Measurements from ENCODE around the gene BZW1. TPM values are rescaled to one million over a fixed set of nuclear protein-coding genes. Genes with fewer than 3 reads are reported as not detected.

Gene BZW1
- total RNA-seq, 1 experiment from 2014 or later = 322 TPM

DNA sequence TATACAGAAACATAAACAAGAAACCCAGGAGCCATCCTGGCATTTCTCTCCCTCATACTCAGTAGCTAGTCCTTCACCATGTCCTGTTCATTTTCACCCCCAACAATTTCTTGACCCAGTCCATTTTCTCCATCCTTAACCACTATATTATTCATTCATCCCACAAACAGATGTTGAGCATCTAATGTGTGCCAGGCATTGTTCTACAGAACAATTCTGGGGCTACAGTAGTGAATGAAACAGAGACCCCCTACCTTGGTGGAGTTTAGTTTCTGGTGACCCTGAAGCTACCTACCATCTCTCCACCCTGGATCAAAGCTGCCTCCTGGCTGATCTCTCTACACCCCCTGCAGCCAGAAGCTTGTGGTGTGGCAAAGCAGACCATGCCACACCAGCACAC, 27.5 kb upstream of the BZW1 start:
- Mint-ChIP-seq H3K4me1 (ENCODE audit: low read depth, unreplicated experiment) (no peaks in the 10 kb centered on the region), H3K9me3 (ENCODE audit: unreplicated experiment) (no peaks in the 10 kb centered on the region), H3K4me3 (ENCODE audit: unreplicated experiment) (no peak overlapping the region), H3K27ac (ENCODE audit: unreplicated experiment) (no peak overlapping the region), H3K36me3 (ENCODE audit: insufficient read depth, unreplicated experiment) (no peaks in the 10 kb centered on the region), H3K27me3 (ENCODE audit: insufficient read depth, unreplicated experiment) (no peaks in the 10 kb centered on the region)
- Histone ChIP-seq H3K4me1 (peaks cover 13% of the 10 kb centered on the region), H3K4me3 (ENCODE audit: low read depth, low read length) (no peak overlapping the region), H3K9me3 (no peaks in the 10 kb centered on the region), H3K27me3 (replicated peaks; ENCODE audit: control insufficient read depth, insufficient read depth, low read length) (no peaks in the 10 kb centered on the region), H3K36me3 (ENCODE audit: control insufficient read depth, insufficient read depth, low read length) (no peaks in the 10 kb centered on the region)
- TF ChIP-seq, protein P1, sequence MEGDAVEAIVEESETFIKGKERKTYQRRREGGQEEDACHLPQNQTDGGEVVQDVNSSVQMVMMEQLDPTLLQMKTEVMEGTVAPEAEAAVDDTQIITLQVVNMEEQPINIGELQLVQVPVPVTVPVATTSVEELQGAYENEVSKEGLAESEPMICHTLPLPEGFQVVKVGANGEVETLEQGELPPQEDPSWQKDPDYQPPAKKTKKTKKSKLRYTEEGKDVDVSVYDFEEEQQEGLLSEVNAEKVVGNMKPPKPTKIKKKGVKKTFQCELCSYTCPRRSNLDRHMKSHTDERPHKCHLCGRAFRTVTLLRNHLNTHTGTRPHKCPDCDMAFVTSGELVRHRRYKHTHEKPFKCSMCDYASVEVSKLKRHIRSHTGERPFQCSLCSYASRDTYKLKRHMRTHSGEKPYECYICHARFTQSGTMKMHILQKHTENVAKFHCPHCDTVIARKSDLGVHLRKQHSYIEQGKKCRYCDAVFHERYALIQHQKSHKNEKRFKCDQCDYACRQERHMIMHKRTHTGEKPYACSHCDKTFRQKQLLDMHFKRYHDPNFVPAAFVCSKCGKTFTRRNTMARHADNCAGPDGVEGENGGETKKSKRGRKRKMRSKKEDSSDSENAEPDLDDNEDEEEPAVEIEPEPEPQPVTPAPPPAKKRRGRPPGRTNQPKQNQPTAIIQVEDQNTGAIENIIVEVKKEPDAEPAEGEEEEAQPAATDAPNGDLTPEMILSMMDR (IDR thresholded peaks at IDR 0.05; ENCODE audit: insufficient read depth in 1 of 2, low read depth in 1 of 2, low read length in 1 of 2, severe bottlenecking in 1 of 2, unreplicated experiment in 1 of 2) = no peak
- intact Hi-C loops (cut with micrococcal nuclease; ENCODE audit: unreplicated experiment) = no loop called here
- CTCF ChIA-PET = no interaction called here
- POLR2A ChIA-PET = no interaction called here
- BruUV-seq (replicated peaks) = no TSS peak
- DNase-seq = no peak

DNA sequence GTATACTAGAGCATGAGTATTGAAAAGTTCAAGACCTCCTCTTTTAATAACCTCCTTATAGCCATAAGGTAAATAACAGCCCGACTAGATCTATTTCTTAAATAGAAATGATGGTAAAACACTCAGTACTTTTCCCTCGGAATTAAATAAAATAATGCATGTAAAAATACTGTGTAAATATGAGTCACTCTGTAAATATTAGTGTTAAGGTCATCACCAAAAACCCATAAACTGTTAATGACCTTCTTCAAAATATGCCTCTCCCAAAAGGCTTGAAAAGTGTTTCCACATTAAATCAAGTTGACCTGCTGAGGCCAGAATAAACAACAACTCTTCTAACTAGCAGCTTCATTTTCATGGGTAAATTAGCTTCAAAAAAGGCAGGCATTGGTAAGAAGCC, 25.3 kb upstream of the BZW1 start:
- Mint-ChIP-seq H3K27me3 (ENCODE audit: insufficient read depth, unreplicated experiment) (no peaks in the 10 kb centered on the region), H3K27ac (ENCODE audit: unreplicated experiment) (no peak overlapping the region), H3K36me3 (ENCODE audit: insufficient read depth, unreplicated experiment) (no peaks in the 10 kb centered on the region), H3K4me3 (ENCODE audit: unreplicated experiment) (no peak overlapping the region), H3K9me3 (ENCODE audit: unreplicated experiment) (no peaks in the 10 kb centered on the region), H3K4me1 (ENCODE audit: low read depth, unreplicated experiment) (no peaks in the 10 kb centered on the region)
- H3K27me3 ChIP-seq (replicated peaks; ENCODE audit: control insufficient read depth, insufficient read depth, low read length) = no peaks in the 10 kb centered on the region
- intact Hi-C loops (cut with micrococcal nuclease; ENCODE audit: unreplicated experiment) = loop anchor here (2.0 kb wide), 1 partner anchor 22 kb away; no protein-coding TSS in a partner anchor
- TF ChIP-seq, protein P1 (IDR thresholded peaks at IDR 0.05; ENCODE audit: insufficient read depth in 1 of 2, low read depth in 1 of 2, low read length in 1 of 2, severe bottlenecking in 1 of 2, unreplicated experiment in 1 of 2) = no peak
- peaks cover 13% of the 10 kb centered on the region for H3K4me1 ChIP-seq
- ChIA-PET CTCF (no interaction called here), POLR2A (interaction anchor here (0.7 kb wide), 1 partner anchor 38 kb away, joined by 6 read pairs; no protein-coding TSS in a partner anchor)
- no peaks in the 10 kb centered on the region for H3K9me3 ChIP-seq
- no TSS peak for BruUV-seq (replicated peaks)
- H3K36me3 ChIP-seq (ENCODE audit: control insufficient read depth, insufficient read depth, low read length) = no peaks in the 10 kb centered on the region
- no peak for DNase-seq
- no peak overlapping the region for H3K4me3 ChIP-seq (ENCODE audit: low read depth, low read length)

DNA sequence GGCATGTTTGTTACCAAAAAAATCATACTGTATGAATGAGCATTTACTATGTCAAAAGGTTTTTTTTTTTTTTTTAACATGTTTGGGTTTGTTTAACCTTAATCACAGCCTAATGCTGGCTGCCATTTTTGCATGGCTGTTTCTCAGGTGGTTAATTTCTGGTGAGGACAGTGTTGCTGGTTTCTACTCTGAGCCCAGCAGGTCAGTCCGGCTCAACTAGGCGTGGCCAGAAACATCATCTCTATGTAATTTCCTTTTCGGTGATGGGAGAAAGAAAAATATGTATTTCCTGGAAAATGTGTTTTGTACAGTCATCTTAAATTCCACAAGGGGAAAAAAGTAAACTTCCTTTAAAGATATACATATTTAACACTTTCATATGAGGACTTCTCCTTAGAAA, 24.9 kb upstream of the BZW1 start:
- Mint-ChIP-seq H3K27ac (ENCODE audit: unreplicated experiment) (no peak overlapping the region), H3K27me3 (ENCODE audit: insufficient read depth, unreplicated experiment) (no peaks in the 10 kb centered on the region), H3K4me1 (ENCODE audit: low read depth, unreplicated experiment) (peaks cover 2% of the 10 kb centered on the region), H3K36me3 (ENCODE audit: insufficient read depth, unreplicated experiment) (no peaks in the 10 kb centered on the region), H3K9me3 (ENCODE audit: unreplicated experiment) (no peaks in the 10 kb centered on the region), H3K4me3 (ENCODE audit: unreplicated experiment) (no peak overlapping the region)
- ChIA-PET POLR2A (interaction anchor here (0.7 kb wide), 1 partner anchor 39 kb away, joined by 6 read pairs; no protein-coding TSS in a partner anchor), CTCF (no interaction called here)
- intact Hi-C loops (cut with micrococcal nuclease; ENCODE audit: unreplicated experiment) = loop anchor here (2.0 kb wide), 1 partner anchor 22 kb away; no protein-coding TSS in a partner anchor
- no TSS peak for BruUV-seq (replicated peaks)
- Histone ChIP-seq H3K36me3 (ENCODE audit: control insufficient read depth, insufficient read depth, low read length) (no peaks in the 10 kb centered on the region), H3K27me3 (replicated peaks; ENCODE audit: control insufficient read depth, insufficient read depth, low read length) (no peaks in the 10 kb centered on the region), H3K4me3 (ENCODE audit: low read depth, low read length) (no peak overlapping the region), H3K4me1 (peaks cover 13% of the 10 kb centered on the region), H3K9me3 (no peaks in the 10 kb centered on the region)
- TF ChIP-seq, protein P1 (IDR thresholded peaks at IDR 0.05; ENCODE audit: insufficient read depth in 1 of 2, low read depth in 1 of 2, low read length in 1 of 2, severe bottlenecking in 1 of 2, unreplicated experiment in 1 of 2) = no peak
- no peak for DNase-seq
